GM18873 (cell line): ENCODE measurements around the gene SHOX.
"Not testable (repeated sequence)": the region's sequence is repeated elsewhere in the genome, so short reads cannot be mapped to it uniquely, and the experiment has no call there.

Experiments
- ATAC-seq: cut with Tn5 transposase; IDR thresholded peaks from one replicate; pipeline ENCODE4 v1.9.1; 2021; ENCODE audit warnings: mild to moderate bottlenecking, moderate library complexity, moderate number of reproducible peaks; ENCODE audit not compliant: unreplicated experiment, low FRiP score

Gene SHOX

GRCh38 chrX:630612-631496, at the start of gene SHOX:
Gene SHOX (plus strand): TSS chrX:630791. CDS start chrX:630898, 107 bp downstream.
- no peak for ATAC-seq

GRCh38 chrX:581066-581465, 49.5 kb upstream of the SHOX start:
- no peak for ATAC-seq

- ATAC-seq, result no peak
Observed at GRCh38 chrX:581720-582298, 48.8 kb upstream of the SHOX start.

GRCh38 chrX:584572-584971, 46.0 kb upstream of the SHOX start:
- no peak for ATAC-seq

GRCh38 chrX:585115-585808, 45.3 kb upstream of the SHOX start:
- ATAC-seq, result no peak

- ATAC-seq, result no peak
Observed at GRCh38 chrX:586351-586750, 44.2 kb upstream of the SHOX start.

GRCh38 chrX:589261-589660, 41.3 kb upstream of the SHOX start:
- not testable (repeated sequence) for ATAC-seq

GRCh38 chrX:590693-591404, 39.7 kb upstream of the SHOX start:
- ATAC-seq, result no peak

- ATAC-seq, result no peak
Observed at GRCh38 chrX:599837-600715, 30.5 kb upstream of the SHOX start.

GRCh38 chrX:603029-603428, 27.6 kb upstream of the SHOX start:
- ATAC-seq, result not testable (repeated sequence)

GRCh38 chrX:604616-605015, 26.0 kb upstream of the SHOX start:
- ATAC-seq, result not testable (repeated sequence)

GRCh38 chrX:608088-608487, 22.5 kb upstream of the SHOX start:
- ATAC-seq, result not testable (repeated sequence)

- ATAC-seq, result no peak
Observed at GRCh38 chrX:614136-614535, 16.5 kb upstream of the SHOX start.

GRCh38 chrX:617401-617800, 13.2 kb upstream of the SHOX start:
- no peak for ATAC-seq

- ATAC-seq, result no peak
Observed at GRCh38 chrX:617891-618290, 12.7 kb upstream of the SHOX start.

- ATAC-seq, result not testable (repeated sequence)
Observed at GRCh38 chrX:618304-618703, 12.3 kb upstream of the SHOX start.

- ATAC-seq, result no peak
Observed at GRCh38 chrX:618761-619450, 11.7 kb upstream of the SHOX start.

- no peak for ATAC-seq
Observed at GRCh38 chrX:619451-619811, 11.2 kb upstream of the SHOX start.

GRCh38 chrX:619812-620531, 10.6 kb upstream of the SHOX start:
- ATAC-seq, result no peak
